HepG2 (cell line): ENCODE measurements around the gene SEC14L6. TPM values are rescaled to one million over a fixed set of nuclear protein-coding genes. Genes with fewer than 3 reads are reported as not detected.

Experiments used
- ATAC-seq: fragments of 200-7000 bp; cut with Tn5 transposase; 3 replicates; pipeline ENCODE4 v1.9.1; 2020; ENCODE audit warnings: mild to moderate bottlenecking, moderate library complexity
- BruUV-seq: library from RNA; stranded (reverse); fragments of 400-500 nt; replicated peaks from 2 replicates; lab custom pipeline; 2021; lab: Mats Ljungman, UMichigan
- CTCF ChIA-PET: fragments of 300-600 bp; formaldehyde crosslinking; extraction: SDS; loops from one replicate; lab custom pipeline; 2021; ENCODE audit warnings: low total read pairs, inconsistent platforms, low intra/inter-chr PET ratio; lab: Yijun Ruan, JAX
- POLR2A ChIA-PET: fragments of 350-600 bp; sonication (Branson Sonifier 250); formaldehyde crosslinking; loops from one replicate; lab custom pipeline; 2020; ENCODE audit warnings: antibody characterized with exemption, inconsistent platforms; lab: Yijun Ruan, JAX
- DNase-seq: peaks from one replicate; pipeline ENCODE4 v3.0.0-alpha.2; 2015; ENCODE audit warnings: low spot score
- FAIRE-seq: peaks from 3 replicates; lab custom pipeline; 2011; peaks lifted over from hg19 to GRCh38; lab: Jason Lieb, UNC
- H2AFZ ChIP-seq: one replicate; pipeline ENCODE4 v1.6.1; 2011; ENCODE audit warnings: low read length, inconsistent platforms
- H3K27ac ChIP-seq: fragments of 300-600 bp; 3 replicates; pipeline ENCODE4 v1.8.0; 2011; ENCODE audit warnings: mixed run types, mild to moderate bottlenecking, mixed read lengths, low read length, inconsistent platforms; ENCODE audit not compliant: insufficient read depth; ENCODE audit errors: extremely low read length
- H3K27me3 ChIP-seq, 2 experiments: fragments of 200-600 bp in 1 of 2; 2 replicates in 1 of 2; 3 replicates in 1 of 2; pipeline versions ENCODE4 v1.6.0 to v1.8.0; 2011; ENCODE audit warnings: low read length in 2 of 2, mild to moderate bottlenecking in 2 of 2, moderate library complexity in 2 of 2, inconsistent platforms in 1 of 2; ENCODE audit not compliant: insufficient read depth in 2 of 2, control insufficient read depth in 1 of 2
- H3K36me3 ChIP-seq, 2 experiments: fragments of 200-600 bp in 1 of 2; replicated peaks in 1 of 2; 2 replicates in 1 of 2; 3 replicates in 1 of 2; pipeline versions ENCODE4 v1.5.1 to v1.8.0; 2011; ENCODE audit warnings: low read length in 2 of 2, inconsistent platforms in 1 of 2; ENCODE audit not compliant: insufficient read depth in 2 of 2, control insufficient read depth in 1 of 2
- H3K4me1 ChIP-seq: 2 replicates; pipeline ENCODE4 v1.5.1; 2012; ENCODE audit warnings: low read length, inconsistent platforms; ENCODE audit not compliant: insufficient read depth
- H3K4me2 ChIP-seq: 2 replicates; pipeline ENCODE4 v1.6.0; 2011; ENCODE audit warnings: low read depth, low read length, inconsistent platforms
- H3K4me3 ChIP-seq, 3 experiments: fragments of 200-600 bp in 1 of 3; sonication (generic), shearing (Covaris generic) in 1 of 3; replicated peaks in 1 of 3; 2 replicates each; pipeline ENCODE4 v1.5.1; 2011 to 2016; ENCODE audit warnings: low read length in 3 of 3, inconsistent platforms in 2 of 3, low read depth in 2 of 3, mild to moderate bottlenecking in 2 of 3, control low read depth in 1 of 3, mixed read lengths in 1 of 3; ENCODE audit not compliant: insufficient read depth in 1 of 3
- H3K79me2 ChIP-seq: one replicate; pipeline ENCODE4 v1.6.1; 2011; ENCODE audit warnings: low read length, inconsistent platforms; ENCODE audit not compliant: insufficient read depth
- H3K9ac ChIP-seq: 2 replicates; pipeline ENCODE4 v1.6.0; 2011; ENCODE audit warnings: mild to moderate bottlenecking, low read depth, low read length, inconsistent platforms; ENCODE audit not compliant: insufficient read depth
- H3K9me3 ChIP-seq: 2 replicates; pipeline ENCODE4 v1.5.1; 2012; ENCODE audit warnings: mild to moderate bottlenecking, low read length
- H4K20me1 ChIP-seq: 2 replicates; pipeline ENCODE4 v1.6.0; 2011; ENCODE audit warnings: inconsistent platforms, mild to moderate bottlenecking, low read length, moderate library complexity; ENCODE audit not compliant: insufficient read depth
- DZIP1 ChIP-seq: sonication (generic); formaldehyde crosslinking; IDR thresholded peaks from 2 replicates; pipeline ENCODE4 v1.5.0; 2020; ENCODE audit warnings: mild to moderate bottlenecking, missing genetic modification reagents
- HNF1B ChIP-seq: sonication (generic); formaldehyde crosslinking; IDR thresholded peaks from 2 replicates; pipeline ENCODE4 v1.5.1; 2020; ENCODE audit warnings: mild to moderate bottlenecking, moderate library complexity, missing genetic modification reagents
- KDM5A ChIP-seq: fragments of 200-600 bp; sonication (generic); IDR thresholded peaks from 2 replicates; pipeline ENCODE4 v1.7.0; 2018; ENCODE audit warnings: antibody characterized with exemption, mild to moderate bottlenecking, low read length, borderline replicate concordance
- MXD1 ChIP-seq: sonication (generic); formaldehyde crosslinking; IDR thresholded peaks from 2 replicates; pipeline ENCODE4 v1.4.0; 2020; ENCODE audit warnings: mild to moderate bottlenecking, missing genetic modification reagents
- NR0B2 ChIP-seq: sonication (generic); formaldehyde crosslinking; IDR thresholded peaks from 2 replicates; pipeline ENCODE4 v1.4.0; 2020; ENCODE audit warnings: mild to moderate bottlenecking, missing genetic modification reagents
- PTBP1 ChIP-seq: fragments of 200-400 bp; formaldehyde crosslinking; IDR thresholded peaks from 2 replicates; pipeline ENCODE4 v1.6.1; 2018; ENCODE audit warnings: low read length, low read depth; ENCODE audit not compliant: poor library complexity, severe bottlenecking
- ZC3H4 ChIP-seq: sonication (generic); formaldehyde crosslinking; IDR thresholded peaks from 2 replicates; pipeline ENCODE4 v1.4.0; 2020; ENCODE audit warnings: missing genetic modification reagents, borderline replicate concordance
- ZMYM3 ChIP-seq: sonication (generic); formaldehyde crosslinking; IDR thresholded peaks from 2 replicates; pipeline ENCODE4 v1.5.1; 2020; ENCODE audit warnings: mild to moderate bottlenecking, missing genetic modification reagents
- ZNF10 ChIP-seq: sonication (generic); formaldehyde crosslinking; IDR thresholded peaks from 2 replicates; pipeline ENCODE4 v1.4.0; 2020; ENCODE audit warnings: mild to moderate bottlenecking, low read depth, missing genetic modification reagents, borderline replicate concordance
- ZNF281 ChIP-seq: sonication (generic); formaldehyde crosslinking; IDR thresholded peaks from 2 replicates; pipeline ENCODE4 v1.4.0; 2020; ENCODE audit warnings: missing genetic modification reagents, borderline replicate concordance
- ZNF33A ChIP-seq: sonication (generic); formaldehyde crosslinking; IDR thresholded peaks from 2 replicates; pipeline ENCODE4 v1.5.1; 2020; ENCODE audit warnings: missing genetic modification reagents, mild to moderate bottlenecking, moderate library complexity, borderline replicate concordance
- ZNF629 ChIP-seq: sonication (generic); formaldehyde crosslinking; conservative IDR thresholded peaks from 2 replicates; pipeline ENCODE4 v1.5.0; 2020; ENCODE audit warnings: missing genetic modification reagents
- ZNF781 ChIP-seq: sonication (generic); formaldehyde crosslinking; IDR thresholded peaks from 2 replicates; pipeline ENCODE4 v1.5.1; 2020; ENCODE audit warnings: borderline replicate concordance, mild to moderate bottlenecking, missing genetic modification reagents; ENCODE audit errors: not compliant biosample characterization
- ZSCAN20 ChIP-seq: sonication (generic); formaldehyde crosslinking; IDR thresholded peaks from 2 replicates; pipeline ENCODE4 v1.4.0; 2020; ENCODE audit warnings: missing genetic modification reagents, mild to moderate bottlenecking, borderline replicate concordance
- WGBS: methylation state at CpG from one replicate; pipeline ENCODE4 v1.1.6; 2017; ENCODE audit warnings: low lambda C conversion rate; 5-methylcytosine and 5-hydroxymethylcytosine counted together
- in situ Hi-C: cut with HindIII; loops from 2 replicates; pipeline ENCODE4 v1.10.0; 2017; ENCODE audit warnings: low pct_unique_long_range_greater_than_20kb; ENCODE audit not compliant: extremely low pct_ligation_motif_present
- intact Hi-C: fragments of 100-400 bp; cut with micrococcal nuclease; formaldehyde crosslinking; loops from one replicate; pipeline ENCODE4 v1.10.0; 2022; ENCODE audit not compliant: unreplicated experiment
- polyA plus RNA-seq, 8 experiments: library from polyadenylated mRNA; depleted of rRNA in 3 of 8; stranded (reverse) in 7 of 8; unstranded in 1 of 8; fragments of >200 nt; fragmentation: Illumina TruSeq in 4 of 8; extraction: Trizol in 4 of 8; gene quantifications; 2 replicates each; pipeline versions ENCODE4 v1.2.1 to v1.2.3, GENCODE V29; 2011 to 2016; ENCODE audit warnings: low read depth in 4 of 8, missing spikeins in 1 of 8, mixed read lengths in 1 of 8; ENCODE audit not compliant: insufficient read depth in 1 of 8
- total RNA-seq, 5 experiments: library from RNA; depleted of rRNA; stranded (reverse); fragments of >200 nt; fragmentation: Illumina TruSeq; extraction: Trizol; gene quantifications; 2 replicates each; pipeline ENCODE4 v1.2.3, GENCODE V29; 2016; ENCODE audit warnings: low read depth in 1 of 5

Gene SEC14L6
- total and polyA plus RNA-seq, 2 of the 13 experiments (the other 11 are each of a cell fraction or from before 2014, with no cell fraction given) = 0.09 to 9.3 TPM

- Histone ChIP-seq H3K4me2 (no peak overlapping the region), H2AFZ (no peak overlapping the region), H3K36me3 (no peaks in the 10 kb centered on the region), H3K79me2 (no peaks in the 10 kb centered on the region), H3K4me1 (peaks cover 50% of the 10 kb centered on the region), H3K9ac (no peak overlapping the region), H3K9me3 (no peaks in the 10 kb centered on the region), H3K4me3 (no peak overlapping the region), H3K27me3 (no peaks in the 10 kb centered on the region), H3K27ac (no peak overlapping the region), H4K20me1 (no peaks in the 10 kb centered on the region)
- FAIRE-seq (no peak), ATAC-seq (no peak), DNase-seq (no peak)
- intact Hi-C loops = no loop called here
- WGBS = 75% methylated on average over 5 of the region's 10 CpGs
- ChIA-PET CTCF (no interaction called here), POLR2A (no interaction called here)
- in situ Hi-C loops = no loop called here
- no TSS peak for BruUV-seq
- TF ChIP-seq ZNF629 (CRISPR knock-in tag) = peak; percentile 78
- TF ChIP-seq PTBP1 = no peak
- peak; percentile 52; the same call in 1 of the 2 replicates for TF ChIP-seq ZMYM3
- 0 out of 2 replicates have a peak, but pooled peaks have one; percentile 19 for TF ChIP-seq HNF1B (CRISPR knock-in tag)
- no peak for TF ChIP-seq ZSCAN20 (CRISPR knock-in tag)
- TF ChIP-seq ZNF33A = no peak
- no peak for TF ChIP-seq MXD1 (CRISPR knock-in tag)
- TF ChIP-seq ZNF781 = no peak
- no peak for TF ChIP-seq DZIP1
- 0 out of 2 replicates have a peak, but pooled peaks have one; percentile 49 for TF ChIP-seq ZNF281
- no peak for TF ChIP-seq KDM5A
- TF ChIP-seq ZNF10 (CRISPR knock-in tag) = no peak
- no peak for TF ChIP-seq ZC3H4 (CRISPR knock-in tag)
- no peak for TF ChIP-seq NR0B2 (CRISPR knock-in tag)
Measured at GRCh38 chr22:30561402-30562189, 15.1 kb upstream of the SEC14L6 start.
